CD1c-positive myeloid dendritic cell (primary cell): ENCODE data around the gene TSPAN17.

Experiments
- DNase-seq: peaks from one replicate; pipeline ENCODE4 v3.0.0-alpha.2; 2016; ENCODE audit errors: extremely low spot score

The TSPAN17 gene

GRCh38 chr5:176704817-176705216 is 57.5 kb downstream of the TSPAN17 start:
- no peak for DNase-seq
